Liver (tissue), 9 donors: ENCODE results near the gene CASZ1. TPM values are rescaled to one million over a fixed set of nuclear protein-coding genes. Genes with fewer than 3 reads are reported as not detected.

ENCODE experiments used
- DNase-seq: peaks from one replicate; pipeline ENCODE4 v3.0.0-alpha.2; 2017; ENCODE audit warnings: low spot score
- H3K27ac ChIP-seq, 2 donors: one replicate each; pipeline ENCODE4 v1.7.0; 2013; ENCODE audit warnings: inconsistent platforms in 2 of 2, low read length in 2 of 2, control low read depth in 1 of 2, low read depth in 1 of 2, mild to moderate bottlenecking in 1 of 2
- H3K27me3 ChIP-seq, 4 donors: one replicate each; pipeline versions ENCODE4 v1.6.1 to v1.7.0; 2013; ENCODE audit warnings: low read length in 3 of 4, inconsistent platforms in 1 of 4, mild to moderate bottlenecking in 1 of 4, moderate library complexity in 1 of 4; ENCODE audit not compliant: control insufficient read depth in 4 of 4, insufficient read depth in 4 of 4
- H3K36me3 ChIP-seq, 4 donors: one replicate each; pipeline versions ENCODE4 v1.6.1 to v1.7.0; 2013; ENCODE audit warnings: low read length in 3 of 4, mild to moderate bottlenecking in 3 of 4, low read depth in 1 of 4, moderate library complexity in 1 of 4; ENCODE audit not compliant: control insufficient read depth in 4 of 4, insufficient read depth in 3 of 4
- H3K4me1 ChIP-seq, 4 donors: one replicate each; pipeline versions ENCODE4 v1.6.1 to v1.7.0; 2013; ENCODE audit warnings: low read length in 3 of 4, mild to moderate bottlenecking in 3 of 4, moderate library complexity in 1 of 4; ENCODE audit not compliant: control insufficient read depth in 4 of 4, insufficient read depth in 4 of 4
- H3K4me3 ChIP-seq, 3 donors: one replicate each; pipeline versions ENCODE4 v1.6.1 to v1.7.0; 2013; ENCODE audit warnings: low read length in 3 of 3, control low read depth in 1 of 3, low read depth in 1 of 3, mild to moderate bottlenecking in 1 of 3
- H3K9ac ChIP-seq, 2 donors: one replicate each; pipeline ENCODE4 v1.7.0; 2013; ENCODE audit warnings: low read length in 2 of 2, mild to moderate bottlenecking in 2 of 2, moderate library complexity in 2 of 2, control low read depth in 1 of 2, low read depth in 1 of 2
- H3K9me3 ChIP-seq, 4 donors: one replicate each; pipeline versions ENCODE4 v1.6.1 to v1.7.0; 2013; ENCODE audit warnings: low read length in 3 of 4; ENCODE audit not compliant: control insufficient read depth in 4 of 4
- EGR1 ChIP-seq, 2 donors: IDR thresholded peaks; 2 replicates each; pipeline ENCODE4 v1.6.1; 2016 to 2018; ENCODE audit warnings: antibody characterized with exemption in 2 of 2, low read depth in 2 of 2
- FOXA2 ChIP-seq: IDR thresholded peaks from 2 replicates; pipeline ENCODE4 v1.6.1; 2016; ENCODE audit warnings: antibody characterized with exemption
- GABPA ChIP-seq, 2 donors: IDR thresholded peaks in 1 of 2; conservative IDR thresholded peaks in 1 of 2; 2 replicates each; pipeline ENCODE4 v1.6.1; 2016; ENCODE audit warnings: antibody characterized with exemption in 2 of 2, mild to moderate bottlenecking in 1 of 2, moderate library complexity in 1 of 2
- HNF4A ChIP-seq, 2 donors: conservative IDR thresholded peaks; 2 replicates each; pipeline ENCODE4 v1.6.1; 2016; ENCODE audit warnings: antibody characterized with exemption in 2 of 2, mild to moderate bottlenecking in 2 of 2
- HNF4G ChIP-seq: IDR thresholded peaks from 2 replicates; pipeline ENCODE4 v1.6.1; 2016; ENCODE audit warnings: antibody characterized with exemption
- JUND ChIP-seq, 2 donors: IDR thresholded peaks; 2 replicates each; pipeline ENCODE4 v1.6.1; 2016; ENCODE audit warnings: antibody characterized with exemption in 2 of 2
- NR2F2 ChIP-seq: IDR thresholded peaks from 2 replicates; pipeline ENCODE4 v1.6.1; 2016; ENCODE audit warnings: antibody characterized with exemption
- RAD21 ChIP-seq, 2 donors: IDR thresholded peaks; 2 replicates each; pipeline ENCODE4 v1.6.1; 2016; ENCODE audit warnings: antibody characterized with exemption in 2 of 2, mild to moderate bottlenecking in 2 of 2
- RXRA ChIP-seq, 2 donors: IDR thresholded peaks; 2 replicates each; pipeline ENCODE4 v1.6.1; 2017 to 2018; ENCODE audit warnings: antibody characterized with exemption in 2 of 2, mild to moderate bottlenecking in 1 of 2
- SP1 ChIP-seq: IDR thresholded peaks from 2 replicates; pipeline ENCODE4 v1.6.1; 2018; ENCODE audit warnings: antibody characterized with exemption, mild to moderate bottlenecking
- TAF1 ChIP-seq: conservative IDR thresholded peaks from 2 replicates; pipeline ENCODE4 v1.6.1; 2016; ENCODE audit warnings: antibody characterized with exemption, mild to moderate bottlenecking
- YY1 ChIP-seq: IDR thresholded peaks from 2 replicates; pipeline ENCODE4 v1.6.1; 2016; ENCODE audit warnings: antibody characterized with exemption, mild to moderate bottlenecking
- whole genome bisulfite sequencing: extraction: QIAGEN DNeasy Blood & Tissue Kit; methylation state at CpG from one replicate; pipeline ENCODE4 v1.1.7; 2013; 5-methylcytosine and 5-hydroxymethylcytosine counted together
- polyA plus RNA-seq, 2 donors: library from polyadenylated mRNA; stranded (reverse) in 1 of 2; unstranded in 1 of 2; fragments of 200-250 nt in 1 of 2; fragments of >200 nt in 1 of 2; fragmentation: Nextera tagmentation in 1 of 2; extraction: Ambion mirVana in 1 of 2; gene quantifications; one replicate each; pipeline versions ENCODE4 v1.2.1 to v1.2.3, GENCODE V29; 2013 to 2015
- total RNA-seq, 2 donors: library from RNA; depleted of rRNA; stranded (reverse); fragments of >200 nt; gene quantifications; one replicate each; pipeline ENCODE4 v1.2.3, GENCODE V29; 2014
- TF ChIP-seq, protein P1 (sequence below): fragments of 150-350 bp; IDR thresholded peaks from 2 replicates; pipeline ENCODE4 v1.5.1; 2017; ENCODE audit warnings: improper control_type of control experiment, low read depth, low read length; ENCODE audit not compliant: missing input control
- TF ChIP-seq, protein P2 (sequence below): IDR thresholded peaks from 2 replicates; pipeline ENCODE4 v1.6.1; 2016; ENCODE audit warnings: antibody characterized with exemption
- donor health status: healthy.
- donor health status: healthy.
- donor health status: healthy.
- donor health status: healthy.
- donor health status: healthy.

Gene CASZ1
- total and polyA plus RNA-seq, 4 donors: 1.0 to 3.5 (median 1.9) TPM

DNA sequence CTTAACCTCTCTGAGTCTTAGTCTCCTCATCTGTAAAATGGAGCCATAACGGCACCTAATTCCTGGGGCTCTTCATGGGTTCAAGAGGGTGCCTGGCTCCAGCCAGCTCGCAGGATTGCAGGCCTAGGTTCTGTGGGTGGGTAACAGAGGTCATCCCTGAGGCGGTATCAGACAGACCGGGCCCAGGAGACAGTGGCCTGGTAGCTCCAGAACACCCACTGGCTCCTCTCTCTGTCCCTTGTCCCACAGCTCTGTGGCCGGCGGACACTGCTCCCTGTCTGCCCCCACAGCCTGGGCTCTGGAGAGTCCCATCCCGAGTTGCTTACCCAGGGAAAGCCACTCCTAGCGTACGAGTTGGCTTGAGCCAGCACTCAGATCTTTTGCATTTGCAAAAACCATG, 171.4 kb downstream of the CASZ1 start:
- Histone ChIP-seq H3K4me1 (peaks cover 10 to 41% (median 18%) of the 10 kb centered on the region in 4 donors), H3K27me3 (no peaks in the 10 kb centered on the region), H3K36me3 (peaks cover 0 to 10% (median 7%) of the 10 kb centered on the region in 4 donors), H3K9ac (no peak overlapping the region), H3K9me3 (no peaks in the 10 kb centered on the region), H3K4me3 (no peak overlapping the region), H3K27ac (no peak overlapping the region)
- no peak for TF ChIP-seq HNF4G
- no peak for TF ChIP-seq GABPA (IDR thresholded peaks at IDR 0.05 in 1 of 2, conservative IDR thresholded peaks at IDR 0.05 in 1 of 2)
- no peak for TF ChIP-seq NR2F2
- TF ChIP-seq JUND (IDR thresholded peaks at IDR 0.05): no peak
- TF ChIP-seq RAD21 (IDR thresholded peaks at IDR 0.05): no peak
- WGBS: 95% methylated on average over 9 of the region's 9 CpGs
- no peak for DNase-seq

DNA sequence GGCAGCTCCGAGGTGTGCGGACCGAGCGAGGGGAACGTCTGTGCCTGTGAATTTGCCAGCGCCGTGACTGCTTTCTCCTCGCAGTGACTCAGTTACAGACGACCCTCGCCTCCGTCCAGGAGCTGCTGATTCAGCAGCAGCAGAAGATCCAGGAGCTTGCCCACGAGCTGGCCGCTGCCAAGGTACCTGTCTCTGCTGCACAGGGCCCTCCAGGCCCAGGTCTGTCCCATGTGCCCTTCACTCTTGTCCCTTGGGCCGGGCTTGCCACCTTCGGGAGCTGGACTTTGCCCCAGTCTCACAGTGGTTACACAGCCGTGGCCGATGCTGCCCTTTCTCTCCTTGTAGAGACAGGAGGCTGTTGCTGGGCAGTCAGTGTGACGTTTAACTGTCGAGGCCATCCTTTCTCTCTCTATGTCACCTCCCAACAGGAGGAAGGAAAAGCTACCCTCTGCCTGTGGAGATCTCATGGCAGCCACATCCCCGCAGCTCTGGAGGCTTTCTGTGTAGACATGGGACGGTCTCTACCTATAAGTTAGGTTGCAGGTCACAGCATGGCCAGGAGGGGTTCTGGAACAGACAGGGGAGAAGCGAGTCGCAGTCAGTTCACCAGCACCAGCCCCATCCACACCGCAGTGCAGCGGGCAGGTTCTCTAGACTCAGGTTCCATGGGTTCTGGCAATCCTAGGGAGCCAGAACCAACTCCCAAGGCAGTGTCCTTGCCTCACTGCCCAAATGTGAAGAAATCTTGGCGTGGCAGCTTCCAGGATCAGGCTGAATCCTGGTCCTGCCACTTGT, 172.0 kb downstream of the CASZ1 start:
- H3K27ac ChIP-seq: no peak overlapping the region
- no peak overlapping the region for H3K4me3 ChIP-seq
- no peak overlapping the region for H3K9ac ChIP-seq
- DNase-seq: no peak
- no peaks in the 10 kb centered on the region for H3K9me3 ChIP-seq
- 87% methylated on average over 26 of the region's 26 CpGs for WGBS
- no peaks in the 10 kb centered on the region for H3K27me3 ChIP-seq
- peak; percentile 68 for TF ChIP-seq HNF4G
- TF ChIP-seq EGR1 (IDR thresholded peaks at IDR 0.05; ENCODE audit: low read depth in 2 of 2): no peak
- peak; percentile 16 to 46 for TF ChIP-seq RXRA (IDR thresholded peaks at IDR 0.05)
- TF ChIP-seq HNF4A (conservative IDR thresholded peaks at IDR 0.05): peak; percentile 80 to 90
- TF ChIP-seq, protein P1, sequence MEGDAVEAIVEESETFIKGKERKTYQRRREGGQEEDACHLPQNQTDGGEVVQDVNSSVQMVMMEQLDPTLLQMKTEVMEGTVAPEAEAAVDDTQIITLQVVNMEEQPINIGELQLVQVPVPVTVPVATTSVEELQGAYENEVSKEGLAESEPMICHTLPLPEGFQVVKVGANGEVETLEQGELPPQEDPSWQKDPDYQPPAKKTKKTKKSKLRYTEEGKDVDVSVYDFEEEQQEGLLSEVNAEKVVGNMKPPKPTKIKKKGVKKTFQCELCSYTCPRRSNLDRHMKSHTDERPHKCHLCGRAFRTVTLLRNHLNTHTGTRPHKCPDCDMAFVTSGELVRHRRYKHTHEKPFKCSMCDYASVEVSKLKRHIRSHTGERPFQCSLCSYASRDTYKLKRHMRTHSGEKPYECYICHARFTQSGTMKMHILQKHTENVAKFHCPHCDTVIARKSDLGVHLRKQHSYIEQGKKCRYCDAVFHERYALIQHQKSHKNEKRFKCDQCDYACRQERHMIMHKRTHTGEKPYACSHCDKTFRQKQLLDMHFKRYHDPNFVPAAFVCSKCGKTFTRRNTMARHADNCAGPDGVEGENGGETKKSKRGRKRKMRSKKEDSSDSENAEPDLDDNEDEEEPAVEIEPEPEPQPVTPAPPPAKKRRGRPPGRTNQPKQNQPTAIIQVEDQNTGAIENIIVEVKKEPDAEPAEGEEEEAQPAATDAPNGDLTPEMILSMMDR: no peak
- peak in 1 of 2 donors; percentile 42 for TF ChIP-seq RAD21 (IDR thresholded peaks at IDR 0.05)
- peak; percentile 24 for TF ChIP-seq SP1
- H3K4me1 ChIP-seq: peaks cover 9 to 41% (median 17%) of the 10 kb centered on the region in 4 donors
- peaks cover 0 to 9% (median 6%) of the 10 kb centered on the region in 4 donors for H3K36me3 ChIP-seq

DNA sequence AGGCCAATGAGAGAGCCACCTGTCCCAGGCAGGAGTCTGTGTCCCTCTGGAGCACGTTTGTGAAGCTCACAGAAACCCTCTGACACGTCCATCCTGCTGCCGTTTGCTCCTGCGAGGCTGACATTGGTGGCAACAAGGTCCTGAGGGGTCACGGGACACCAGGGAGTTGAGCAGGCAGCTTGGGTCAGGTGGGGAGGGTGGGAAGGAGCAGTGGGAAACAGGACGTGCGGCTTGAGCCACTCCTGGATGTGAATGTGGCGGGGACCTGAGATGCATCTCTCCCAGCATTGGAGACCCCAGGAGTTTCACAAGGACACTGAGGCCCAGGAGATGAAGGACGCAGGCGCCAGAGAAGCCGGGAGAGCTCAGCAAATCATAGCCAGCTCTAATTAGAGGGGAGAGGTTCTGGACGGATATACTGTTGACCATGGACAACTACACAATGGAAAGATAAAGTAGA, 172.7 kb downstream of the CASZ1 start:
- 94% methylated on average over 12 of the region's 12 CpGs for WGBS
- no peak for TF ChIP-seq SP1
- TF ChIP-seq, protein P1: no peak
- TF ChIP-seq RAD21 (IDR thresholded peaks at IDR 0.05): no peak
- no peak for TF ChIP-seq HNF4A (conservative IDR thresholded peaks at IDR 0.05)
- no peak for TF ChIP-seq RXRA (IDR thresholded peaks at IDR 0.05)
- TF ChIP-seq, protein P2, sequence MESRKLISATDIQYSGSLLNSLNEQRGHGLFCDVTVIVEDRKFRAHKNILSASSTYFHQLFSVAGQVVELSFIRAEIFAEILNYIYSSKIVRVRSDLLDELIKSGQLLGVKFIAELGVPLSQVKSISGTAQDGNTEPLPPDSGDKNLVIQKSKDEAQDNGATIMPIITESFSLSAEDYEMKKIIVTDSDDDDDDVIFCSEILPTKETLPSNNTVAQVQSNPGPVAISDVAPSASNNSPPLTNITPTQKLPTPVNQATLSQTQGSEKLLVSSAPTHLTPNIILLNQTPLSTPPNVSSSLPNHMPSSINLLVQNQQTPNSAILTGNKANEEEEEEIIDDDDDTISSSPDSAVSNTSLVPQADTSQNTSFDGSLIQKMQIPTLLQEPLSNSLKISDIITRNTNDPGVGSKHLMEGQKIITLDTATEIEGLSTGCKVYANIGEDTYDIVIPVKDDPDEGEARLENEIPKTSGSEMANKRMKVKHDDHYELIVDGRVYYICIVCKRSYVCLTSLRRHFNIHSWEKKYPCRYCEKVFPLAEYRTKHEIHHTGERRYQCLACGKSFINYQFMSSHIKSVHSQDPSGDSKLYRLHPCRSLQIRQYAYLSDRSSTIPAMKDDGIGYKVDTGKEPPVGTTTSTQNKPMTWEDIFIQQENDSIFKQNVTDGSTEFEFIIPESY: no peak
- TF ChIP-seq YY1: no peak
- TF ChIP-seq NR2F2: no peak
- no peak for TF ChIP-seq JUND (IDR thresholded peaks at IDR 0.05)
- no peak for TF ChIP-seq FOXA2
- no peak for TF ChIP-seq EGR1 (IDR thresholded peaks at IDR 0.05; ENCODE audit: low read depth in 2 of 2)
- TF ChIP-seq GABPA (IDR thresholded peaks at IDR 0.05 in 1 of 2, conservative IDR thresholded peaks at IDR 0.05 in 1 of 2): no peak
- no peak for TF ChIP-seq TAF1
- no peak for TF ChIP-seq HNF4G
- peaks cover 0 to 12% (median 6%) of the 10 kb centered on the region in 4 donors for H3K36me3 ChIP-seq
- no peak for DNase-seq
- peaks cover 7 to 34% (median 10%) of the 10 kb centered on the region in 4 donors for H3K4me1 ChIP-seq
- no peaks in the 10 kb centered on the region for H3K27me3 ChIP-seq
- H3K9me3 ChIP-seq: no peaks in the 10 kb centered on the region
- no peak overlapping the region for H3K27ac ChIP-seq
- H3K9ac ChIP-seq: no peak overlapping the region
- no peak overlapping the region for H3K4me3 ChIP-seq
